A673 (cell line): ENCODE data around the gene SPEM1.

Experiments
- CTCF ChIP-seq: fragments of 300-800, 200-600 bp; sonication (generic); conservative IDR thresholded peaks from 2 replicates; pipeline ENCODE4 v1.5.1; 2017; ENCODE audit warnings: low read depth, mild to moderate bottlenecking, antibody characterized with exemption, low read length, moderate library complexity, mixed read lengths
- EZH2 ChIP-seq: fragments of 200-600 bp; sonication (generic); IDR thresholded peaks from 2 replicates; pipeline ENCODE4 v1.6.1; 2017; ENCODE audit warnings: borderline replicate concordance, low read depth, mild to moderate bottlenecking, mixed read lengths, antibody characterized with exemption, low read length; ENCODE audit not compliant: poor library complexity, severe bottlenecking

GRCh38 chr17:7409716-7410115 is 10.4 kb upstream of the SPEM1 start:
- TF ChIP-seq CTCF, result no peak
- no peak for TF ChIP-seq EZH2
